Fibroblast of lung (primary cell): ENCODE data around the gene CDC42EP2.

Experiments
- CTCF ChIP-seq, 2 donors: IDR thresholded peaks in 1 of 2; conservative IDR thresholded peaks in 1 of 2; 1 replicate in 1 of 2; 2 replicates in 1 of 2; pipeline ENCODE4 v1.5.1; 2011 to 2012; ENCODE audit warnings: low read length in 2 of 2, control low read depth in 1 of 2, inconsistent platforms in 1 of 2, low read depth in 1 of 2, mild to moderate bottlenecking in 1 of 2
- EZH2 ChIP-seq: IDR thresholded peaks from 2 replicates; pipeline ENCODE4 v1.5.1; 2012; ENCODE audit warnings: low read length, control low read depth, mild to moderate bottlenecking; ENCODE audit errors: missing control alignments

- TF ChIP-seq CTCF (conservative IDR thresholded peaks at IDR 0.05 in 1 of 2, IDR thresholded peaks at IDR 0.05 in 1 of 2; ENCODE audit: low read depth in 1 of 2, low read length in 2 of 2) (no peak), EZH2 (no peak)
Measured at GRCh38 chr11:65340226-65340625, 25.6 kb downstream of the CDC42EP2 start.
